Measurements from ENCODE around the gene CBFA2T3. TPM values are rescaled to one million over a fixed set of nuclear protein-coding genes. Genes with fewer than 3 reads are reported as not detected.

Gene CBFA2T3
- total RNA-seq, 1 donor from 2014 or later: 10.1 TPM

GRCh38 chr16:88906020-88906419 is 71.0 kb downstream of the CBFA2T3 start:
- Mint-ChIP-seq H3K4me1 (peaks cover 2% of the 10 kb centered on the region), H3K9me3 (no peaks in the 10 kb centered on the region), H3K36me3 (no peaks in the 10 kb centered on the region), H3K27ac (no peak overlapping the region), H3K4me3 (no peak overlapping the region), H3K27me3 (ENCODE audit: low read depth) (no peaks in the 10 kb centered on the region)
- no peak for TF ChIP-seq CTCF (IDR thresholded peaks at IDR 0.05; ENCODE audit: unreplicated experiment)
- DNase-seq (ENCODE audit: low spot score in 2 of 2, unreplicated experiment in 2 of 2): no peak

GRCh38 chr16:88905563-88905962 is 71.4 kb downstream of the CBFA2T3 start:
- Mint-ChIP-seq H3K4me3 (no peak overlapping the region), H3K36me3 (no peaks in the 10 kb centered on the region), H3K9me3 (no peaks in the 10 kb centered on the region), H3K4me1 (peaks cover 2% of the 10 kb centered on the region), H3K27me3 (ENCODE audit: low read depth) (no peaks in the 10 kb centered on the region), H3K27ac (no peak overlapping the region)
- no peak for TF ChIP-seq CTCF (IDR thresholded peaks at IDR 0.05; ENCODE audit: unreplicated experiment)
- DNase-seq (ENCODE audit: low spot score in 2 of 2, unreplicated experiment in 2 of 2): no peak

- Mint-ChIP-seq H3K27ac (no peak overlapping the region), H3K4me1 (peaks cover 2% of the 10 kb centered on the region), H3K4me3 (no peak overlapping the region), H3K27me3 (ENCODE audit: low read depth) (no peaks in the 10 kb centered on the region), H3K9me3 (no peaks in the 10 kb centered on the region), H3K36me3 (no peaks in the 10 kb centered on the region)
- no peak for TF ChIP-seq CTCF (IDR thresholded peaks at IDR 0.05; ENCODE audit: unreplicated experiment)
- no peak for DNase-seq (ENCODE audit: low spot score in 2 of 2, unreplicated experiment in 2 of 2)
Measured at GRCh38 chr16:88904676-88905365, 72.2 kb downstream of the CBFA2T3 start.

- no peak for TF ChIP-seq CTCF (IDR thresholded peaks at IDR 0.05; ENCODE audit: unreplicated experiment)
- Mint-ChIP-seq H3K4me3 (no peak overlapping the region), H3K27ac (no peak overlapping the region), H3K36me3 (no peaks in the 10 kb centered on the region), H3K9me3 (no peaks in the 10 kb centered on the region), H3K27me3 (ENCODE audit: low read depth) (no peaks in the 10 kb centered on the region), H3K4me1 (peaks cover 2% of the 10 kb centered on the region)
- no peak for DNase-seq (ENCODE audit: low spot score in 2 of 2, unreplicated experiment in 2 of 2)
Measured at GRCh38 chr16:88903267-88903666, 73.7 kb downstream of the CBFA2T3 start.

GRCh38 chr16:88902744-88903143 is 74.3 kb downstream of the CBFA2T3 start:
- no peak for TF ChIP-seq CTCF (IDR thresholded peaks at IDR 0.05; ENCODE audit: unreplicated experiment)
- no peaks in the 10 kb centered on the region for H3K9me3 Mint-ChIP-seq
- H3K27me3 Mint-ChIP-seq (ENCODE audit: low read depth): no peaks in the 10 kb centered on the region

More at GRCh38 chr16:88902744-88903143, 74.3 kb downstream of the CBFA2T3 start:
- Mint-ChIP-seq H3K4me1 (peaks cover 1% of the 10 kb centered on the region), H3K4me3 (no peak overlapping the region), H3K27ac (no peak overlapping the region), H3K36me3 (no peaks in the 10 kb centered on the region)
- DNase-seq (ENCODE audit: low spot score in 2 of 2, unreplicated experiment in 2 of 2): no peak
